Right lobe of liver (tissue), 6 donors: ENCODE data around the gene CACNA1C. TPM values are rescaled to one million over a fixed set of nuclear protein-coding genes. Genes with fewer than 3 reads are reported as not detected.

Source experiments
- ATAC-seq, 4 donors: fragments of 200-7000 bp; cut with Tn5 transposase; one replicate each; pipeline ENCODE4 v1.9.1; 2020; ENCODE audit warnings: mild to moderate bottlenecking in 4 of 4, moderate library complexity in 4 of 4
- DNase-seq, 3 donors: peaks; one replicate each; pipeline ENCODE4 v3.0.0-alpha.2; 2020
- H3K27ac ChIP-seq, 3 donors: fragments of 200-600 bp; one replicate each; pipeline ENCODE4 v1.8.0; 2022
- H3K27me3 ChIP-seq, 2 donors: fragments of 200-600 bp; one replicate each; pipeline ENCODE4 v1.8.0; 2022
- H3K36me3 ChIP-seq, 4 donors: fragments of 200-600 bp; sonication (generic) in 1 of 4; one replicate each; pipeline versions ENCODE4 v1.5.1 to v1.8.0; 2017 to 2022; ENCODE audit warnings: control low read depth in 1 of 4
- H3K4me1 ChIP-seq, 4 donors: fragments of 200-600 bp; sonication (generic) in 1 of 4; one replicate each; pipeline versions ENCODE4 v1.5.1 to v1.8.0; 2017 to 2022; ENCODE audit warnings: control low read depth in 1 of 4
- H3K4me3 ChIP-seq, 3 donors: fragments of 200-600 bp; one replicate each; pipeline ENCODE4 v1.8.0; 2022
- H3K9me3 ChIP-seq, 4 donors: fragments of 200-600 bp; sonication (generic) in 1 of 4; one replicate each; pipeline versions ENCODE4 v1.5.1 to v1.8.0; 2017 to 2022; ENCODE audit warnings: control low read depth in 1 of 4
- POLR2A ChIP-seq: fragments of 450-650 bp; IDR thresholded peaks from one replicate; pipeline ENCODE4 v1.6.1; 2017; ENCODE audit warnings: antibody characterized with exemption, mild to moderate bottlenecking
- WGBS: methylation state at CpG from one replicate; pipeline ENCODE4 v1.1.6; 2018; ENCODE audit warnings: low coverage, low lambda C conversion rate; ENCODE audit not compliant: insufficient coverage; ENCODE audit errors: missing lambda C conversion rate; 5-methylcytosine and 5-hydroxymethylcytosine counted together
- intact Hi-C, 2 donors: fragments of 100-400 bp; cut with DNase I; formaldehyde crosslinking; loops; one replicate each; pipeline versions ENCODE4 v1.11.2 to v1.14.1; 2022
- total RNA-seq, 6 experiments: library from RNA; depleted of rRNA in 2 of 6; stranded (reverse); fragments of >200 nt in 2 of 6; fragmentation: NEBNext Ultra II Directional in 3 of 6; extraction: Animal tissue kit (Norgen Biotek cat#: 25700) in 3 of 6; gene quantifications; one replicate each; pipeline versions ENCODE4 v1.1.0 to v1.2.4, GENCODE V29; 2016 to 2023
- TF ChIP-seq, protein P1 (sequence below), 4 donors: fragments of 200-600 bp in 3 of 4; fragments of 450-650 bp in 1 of 4; IDR thresholded peaks; one replicate each; pipeline versions ENCODE4 v1.5.1 to v1.8.0; 2016 to 2022; ENCODE audit warnings: antibody characterized with exemption in 4 of 4, mild to moderate bottlenecking in 2 of 4
- donor health status: DM: no; HTN: yes; CAD: no.
- donor health status: DM: no; HTN: no; CAD: no.
- donor health status: DM: no; HTN: no; CAD: no.
- donor health status: DM: no; HTN: yes; CAD: no.
- donor health status: DM: no; HTN: yes; CAD: no.

Gene CACNA1C
- total RNA-seq, 6 experiments from 2014 or later: 0.18 to 1.0 (median 0.57) TPM

DNA sequence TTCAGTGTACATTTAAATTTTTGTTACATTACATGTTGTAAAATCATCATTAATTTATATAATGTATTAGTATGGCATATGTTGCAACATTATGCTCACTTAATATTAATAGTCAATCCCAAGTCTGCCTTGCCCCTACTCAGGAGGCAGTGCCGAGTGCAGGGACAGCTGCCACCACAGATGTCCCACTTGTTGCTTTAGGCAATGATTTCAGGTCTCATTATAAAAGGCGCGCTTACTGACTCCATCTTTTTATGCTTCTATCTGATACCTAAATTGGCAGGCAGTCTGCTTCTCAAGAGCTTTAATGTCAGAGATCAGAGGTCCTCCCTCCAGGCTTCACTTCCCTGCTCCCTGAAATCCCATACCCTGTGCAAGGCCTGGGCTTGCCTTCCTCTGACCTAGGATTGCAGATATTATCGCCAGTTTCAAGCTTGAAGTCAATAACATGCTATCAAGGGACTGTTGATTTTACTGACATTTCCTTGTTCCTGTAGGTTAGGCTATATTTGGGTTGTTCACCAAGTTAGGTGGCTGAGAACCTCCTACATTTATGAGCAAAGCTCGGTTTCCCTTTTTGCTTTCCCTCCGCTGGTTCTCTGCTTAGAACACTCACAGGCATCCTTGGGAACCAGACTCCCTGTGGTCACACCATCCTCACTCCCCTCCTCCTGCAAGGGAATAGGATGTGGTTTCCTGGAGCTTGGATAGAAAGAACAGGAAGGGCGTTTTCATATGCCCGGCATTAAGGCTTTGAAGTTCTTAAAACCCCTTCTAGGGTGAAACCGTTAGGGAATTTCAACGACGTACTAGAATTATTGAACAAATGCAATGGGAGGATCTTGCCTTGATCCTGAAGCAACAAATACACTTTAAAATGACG lies 533.6 kb downstream of the CACNA1C start:
- Histone ChIP-seq H3K9me3 (no peaks in the 10 kb centered on the region), H3K36me3 (no peaks in the 10 kb centered on the region), H3K4me1 (peaks cover 0 to 6% (median 4%) of the 10 kb centered on the region in 4 donors), H3K4me3 (no peak overlapping the region), H3K27me3 (no peaks in the 10 kb centered on the region), H3K27ac (no peak overlapping the region)
- no peak for ATAC-seq
- 41% methylated on average over 12 of the region's 12 CpGs for WGBS
- DNase-seq: no peak
- TF ChIP-seq, protein P1, sequence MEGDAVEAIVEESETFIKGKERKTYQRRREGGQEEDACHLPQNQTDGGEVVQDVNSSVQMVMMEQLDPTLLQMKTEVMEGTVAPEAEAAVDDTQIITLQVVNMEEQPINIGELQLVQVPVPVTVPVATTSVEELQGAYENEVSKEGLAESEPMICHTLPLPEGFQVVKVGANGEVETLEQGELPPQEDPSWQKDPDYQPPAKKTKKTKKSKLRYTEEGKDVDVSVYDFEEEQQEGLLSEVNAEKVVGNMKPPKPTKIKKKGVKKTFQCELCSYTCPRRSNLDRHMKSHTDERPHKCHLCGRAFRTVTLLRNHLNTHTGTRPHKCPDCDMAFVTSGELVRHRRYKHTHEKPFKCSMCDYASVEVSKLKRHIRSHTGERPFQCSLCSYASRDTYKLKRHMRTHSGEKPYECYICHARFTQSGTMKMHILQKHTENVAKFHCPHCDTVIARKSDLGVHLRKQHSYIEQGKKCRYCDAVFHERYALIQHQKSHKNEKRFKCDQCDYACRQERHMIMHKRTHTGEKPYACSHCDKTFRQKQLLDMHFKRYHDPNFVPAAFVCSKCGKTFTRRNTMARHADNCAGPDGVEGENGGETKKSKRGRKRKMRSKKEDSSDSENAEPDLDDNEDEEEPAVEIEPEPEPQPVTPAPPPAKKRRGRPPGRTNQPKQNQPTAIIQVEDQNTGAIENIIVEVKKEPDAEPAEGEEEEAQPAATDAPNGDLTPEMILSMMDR (IDR thresholded peaks at IDR 0.05): no peak
- TF ChIP-seq POLR2A: no peak
- intact Hi-C loops: no loop called here

DNA sequence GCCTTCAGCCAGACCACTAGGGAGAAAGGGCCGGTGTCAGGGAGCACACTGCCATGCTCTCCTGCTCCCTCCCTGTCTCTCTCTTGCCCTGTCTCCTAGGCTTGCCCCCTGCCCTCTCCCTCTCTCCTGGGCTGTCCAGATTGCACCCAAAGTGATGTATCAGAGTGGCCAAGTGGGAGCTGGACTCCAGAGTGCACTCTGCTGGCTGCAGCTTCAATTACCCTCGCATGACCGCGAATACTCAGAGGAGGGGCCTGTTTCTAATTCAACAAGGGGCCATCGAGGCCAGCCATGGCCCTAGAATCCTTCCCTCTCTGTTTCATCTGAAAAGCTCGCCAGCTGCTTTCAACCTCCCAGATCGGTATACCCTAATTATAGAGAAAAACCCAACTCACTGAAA lies 535.6 kb downstream of the CACNA1C start:
- Histone ChIP-seq H3K9me3 (peaks cover 0 to under 1% (median 0%) of the 10 kb centered on the region in 4 donors), H3K27me3 (no peaks in the 10 kb centered on the region), H3K4me3 (no peak overlapping the region), H3K4me1 (peaks cover 0 to under 1% (median 0%) of the 10 kb centered on the region in 4 donors), H3K27ac (no peak overlapping the region), H3K36me3 (no peaks in the 10 kb centered on the region)
- WGBS: 78% methylated on average over 6 of the region's 7 CpGs
- DNase-seq (no peak), ATAC-seq (no peak)
- intact Hi-C loops: no loop called here
- no peak for TF ChIP-seq POLR2A
- TF ChIP-seq, protein P1 (IDR thresholded peaks at IDR 0.05): no peak

DNA sequence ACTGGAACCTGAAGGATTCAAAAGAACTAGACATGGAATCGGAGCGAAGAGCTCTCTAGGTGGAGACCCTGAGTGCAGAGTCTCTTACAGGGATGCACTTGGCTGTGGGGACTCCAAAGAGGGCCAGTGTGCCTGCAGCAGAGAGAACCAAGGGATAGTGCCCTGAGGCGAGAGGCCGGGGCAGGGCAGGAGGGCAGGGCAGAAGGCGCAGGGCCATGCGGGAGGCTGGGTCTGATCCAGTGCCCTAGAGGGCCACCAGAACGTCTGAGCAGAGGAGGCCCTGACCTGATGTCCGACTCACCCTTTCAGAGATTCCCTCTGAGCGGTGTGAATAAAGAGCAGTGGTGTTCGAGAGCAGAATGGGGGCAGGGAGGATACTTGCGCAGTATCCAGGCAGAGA lies 536.6 kb downstream of the CACNA1C start:
- intact Hi-C loops: no loop called here
- peaks cover 0 to 11% (median 0%) of the 10 kb centered on the region in 4 donors for H3K9me3 ChIP-seq
- no peaks in the 10 kb centered on the region for H3K4me1 ChIP-seq
- no peak for TF ChIP-seq POLR2A
- TF ChIP-seq, protein P1 (IDR thresholded peaks at IDR 0.05): no peak
- DNase-seq: no peak
- no peaks in the 10 kb centered on the region for H3K27me3 ChIP-seq
- peak in 1 of 4 donors; percentile 12 for ATAC-seq
- H3K36me3 ChIP-seq: no peaks in the 10 kb centered on the region
- H3K4me3 ChIP-seq: no peak overlapping the region
- 57% methylated on average over 1 of the region's 11 CpGs for WGBS
- H3K27ac ChIP-seq: no peak overlapping the region

DNA sequence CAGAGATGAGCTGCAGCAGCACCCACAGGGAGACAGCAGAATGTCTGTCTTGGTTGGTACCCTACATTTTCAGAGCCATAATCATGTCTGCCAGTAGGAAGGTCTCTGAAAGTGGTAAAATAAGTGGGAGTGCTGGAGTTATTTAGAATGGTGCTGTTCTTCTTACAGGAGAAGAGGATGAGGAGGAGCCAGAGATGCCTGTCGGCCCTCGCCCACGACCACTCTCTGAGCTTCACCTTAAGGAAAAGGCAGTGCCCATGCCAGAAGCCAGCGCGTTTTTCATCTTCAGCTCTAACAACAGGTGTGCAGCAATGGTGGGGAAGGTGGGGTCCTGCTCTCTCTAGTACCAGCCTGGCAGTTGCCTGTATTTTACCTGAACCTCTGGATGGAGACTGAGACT lies 540.3 kb downstream of the CACNA1C start:
- no peaks in the 10 kb centered on the region for H3K36me3 ChIP-seq
- no peak for ATAC-seq
- no peaks in the 10 kb centered on the region for H3K4me1 ChIP-seq
- no peak for TF ChIP-seq POLR2A
- TF ChIP-seq, protein P1 (IDR thresholded peaks at IDR 0.05): no peak
- WGBS: 89% methylated on average over 3 of the region's 5 CpGs
- intact Hi-C loops: no loop called here
- H3K9me3 ChIP-seq: peaks cover 0 to 12% (median 0%) of the 10 kb centered on the region in 4 donors
- H3K4me3 ChIP-seq: no peak overlapping the region
- H3K27me3 ChIP-seq: no peaks in the 10 kb centered on the region
- DNase-seq: no peak
- H3K27ac ChIP-seq: no peak overlapping the region
